Prostate gland (tissue), 2 donors: ENCODE results near the gene NBPF4. TPM values are rescaled to one million over a fixed set of nuclear protein-coding genes. Genes with fewer than 3 reads are reported as not detected.

Experiments
- DNase-seq: peaks from one replicate; pipeline ENCODE4 v3.0.0-alpha.2; 2019; ENCODE audit warnings: low spot score
- H3K27ac ChIP-seq, 2 donors: fragments of 200-600 bp; sonication (generic); 2 replicates each; pipeline ENCODE4 v1.5.1; 2017 to 2019
- H3K27me3 ChIP-seq: fragments of 200-600 bp; sonication (generic); replicated peaks from 2 replicates; pipeline ENCODE4 v1.5.1; 2019; ENCODE audit not compliant: insufficient read depth
- H3K36me3 ChIP-seq, 2 donors: fragments of 200-600 bp; sonication (generic); 1 replicate in 1 of 2; 2 replicates in 1 of 2; pipeline versions ENCODE4 v1.5.1 to v1.8.1; 2017 to 2019
- H3K4me1 ChIP-seq: fragments of 200-600 bp; sonication (generic); replicated peaks from 2 replicates; pipeline ENCODE4 v1.5.1; 2019
- H3K4me3 ChIP-seq, 2 donors: fragments of 200-600 bp; sonication (generic); 2 replicates each; pipeline ENCODE4 v1.5.1; 2017 to 2019
- H3K9me3 ChIP-seq: fragments of 200-600 bp; sonication (generic); 2 replicates; pipeline ENCODE4 v1.5.1; 2017
- POLR2A ChIP-seq: fragments of 450-650 bp; IDR thresholded peaks from one replicate; pipeline ENCODE4 v1.6.1; 2016; ENCODE audit warnings: antibody characterized with exemption, mild to moderate bottlenecking
- POLR2AphosphoS5 ChIP-seq: sonication (generic); formaldehyde crosslinking; IDR thresholded peaks from one replicate; pipeline ENCODE4 v1.6.1; 2017; ENCODE audit warnings: antibody characterized with exemption
- WGBS: methylation state at CpG from one replicate; pipeline ENCODE4 v1.1.5; 2018; 5-methylcytosine and 5-hydroxymethylcytosine counted together
- intact Hi-C: fragments of 100-400 bp; cut with DNase I; formaldehyde crosslinking; loops from one replicate; pipeline ENCODE4 v1.14.2; 2022
- total RNA-seq, 2 donors: library from RNA; depleted of rRNA; stranded (reverse); fragments of >200 nt; gene quantifications; one replicate each; pipeline ENCODE4 v1.1.0, GENCODE V29; 2016
- TF ChIP-seq, protein P1 (sequence below), 4 experiments: fragments of 200-600 bp in 2 of 4; fragments of 450-650 bp in 2 of 4; sonication (generic) in 2 of 4; IDR thresholded peaks; 1 replicate in 3 of 4; 2 replicates in 1 of 4; pipeline ENCODE4 v1.5.1; 2016 to 2019; ENCODE audit warnings: antibody characterized with exemption in 4 of 4, mild to moderate bottlenecking in 2 of 4, moderate library complexity in 2 of 4

Gene NBPF4
- total RNA-seq, 2 donors from 2014 or later, result 1.8 TPM; not detected in 1

DNA sequence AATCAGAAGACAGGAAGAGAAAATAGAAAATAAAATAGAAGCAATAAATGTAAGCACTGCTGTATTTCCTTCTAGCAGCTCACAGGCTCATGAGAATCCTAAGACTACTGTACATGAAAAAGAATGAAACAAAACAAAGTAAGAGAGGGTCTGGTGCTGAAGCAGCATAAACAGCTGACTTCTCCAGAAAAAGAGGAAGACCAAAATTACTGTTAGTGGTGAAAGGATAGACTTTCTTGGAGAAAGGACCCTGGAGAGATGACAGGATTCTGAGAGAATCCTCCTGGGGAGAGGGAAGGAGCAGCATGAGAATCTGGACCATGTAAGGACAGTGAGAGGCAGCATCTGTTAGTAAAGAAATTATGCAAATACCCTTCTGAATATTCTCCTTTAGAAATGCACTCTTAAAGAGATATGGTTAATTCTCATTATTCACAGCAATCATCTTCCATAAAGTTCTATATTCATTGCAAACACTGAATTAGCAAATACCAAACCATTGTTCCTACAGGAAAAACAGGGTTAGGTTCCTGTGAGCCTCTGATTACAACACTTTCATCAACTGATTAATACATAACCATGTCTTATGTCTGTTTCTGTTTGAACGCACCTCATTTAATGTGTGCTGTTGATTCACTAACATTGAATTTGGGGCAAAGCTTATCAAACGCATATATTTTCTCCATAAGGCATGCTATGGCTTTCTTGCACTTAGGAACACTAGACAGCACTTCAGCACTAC is 60.7 kb downstream of the NBPF4 start:
- Histone ChIP-seq H3K27me3 (no peaks in the 10 kb centered on the region), H3K9me3 (no peaks in the 10 kb centered on the region), H3K4me3 (no peak overlapping the region), H3K27ac (no peak overlapping the region), H3K36me3 (no peaks in the 10 kb centered on the region), H3K4me1 (no peaks in the 10 kb centered on the region)
- WGBS, result 76% methylated on average over 2 of the region's 2 CpGs
- no peak for DNase-seq
- intact Hi-C loops, result no loop called here
- TF ChIP-seq, protein P1, sequence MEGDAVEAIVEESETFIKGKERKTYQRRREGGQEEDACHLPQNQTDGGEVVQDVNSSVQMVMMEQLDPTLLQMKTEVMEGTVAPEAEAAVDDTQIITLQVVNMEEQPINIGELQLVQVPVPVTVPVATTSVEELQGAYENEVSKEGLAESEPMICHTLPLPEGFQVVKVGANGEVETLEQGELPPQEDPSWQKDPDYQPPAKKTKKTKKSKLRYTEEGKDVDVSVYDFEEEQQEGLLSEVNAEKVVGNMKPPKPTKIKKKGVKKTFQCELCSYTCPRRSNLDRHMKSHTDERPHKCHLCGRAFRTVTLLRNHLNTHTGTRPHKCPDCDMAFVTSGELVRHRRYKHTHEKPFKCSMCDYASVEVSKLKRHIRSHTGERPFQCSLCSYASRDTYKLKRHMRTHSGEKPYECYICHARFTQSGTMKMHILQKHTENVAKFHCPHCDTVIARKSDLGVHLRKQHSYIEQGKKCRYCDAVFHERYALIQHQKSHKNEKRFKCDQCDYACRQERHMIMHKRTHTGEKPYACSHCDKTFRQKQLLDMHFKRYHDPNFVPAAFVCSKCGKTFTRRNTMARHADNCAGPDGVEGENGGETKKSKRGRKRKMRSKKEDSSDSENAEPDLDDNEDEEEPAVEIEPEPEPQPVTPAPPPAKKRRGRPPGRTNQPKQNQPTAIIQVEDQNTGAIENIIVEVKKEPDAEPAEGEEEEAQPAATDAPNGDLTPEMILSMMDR (IDR thresholded peaks at IDR 0.05), result no peak
- no peak for TF ChIP-seq POLR2A
- no peak for TF ChIP-seq POLR2AphosphoS5

DNA sequence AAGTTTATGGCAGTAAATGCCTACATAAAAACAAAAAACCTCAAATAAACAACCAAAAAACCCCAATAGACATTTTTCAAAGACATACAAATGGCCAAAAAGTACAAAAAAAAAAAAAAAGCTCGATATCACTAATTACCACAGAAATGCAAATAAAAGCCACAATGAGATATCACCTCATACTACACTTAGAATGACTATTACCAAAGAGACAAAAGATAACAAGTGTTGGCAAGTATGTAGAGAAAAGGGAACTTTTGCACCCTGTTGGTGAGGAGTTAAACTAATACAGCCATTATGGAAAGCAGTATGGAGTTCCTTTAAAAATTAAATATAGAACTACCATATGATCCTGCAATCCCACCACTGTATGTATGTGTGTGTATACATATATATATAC is 64.9 kb downstream of the NBPF4 start:
- Histone ChIP-seq H3K4me1 (no peaks in the 10 kb centered on the region), H3K9me3 (no peaks in the 10 kb centered on the region), H3K27ac (no peak overlapping the region), H3K27me3 (no peaks in the 10 kb centered on the region), H3K4me3 (no peak overlapping the region), H3K36me3 (no peaks in the 10 kb centered on the region)
- TF ChIP-seq, protein P1 (IDR thresholded peaks at IDR 0.05), result no peak
- TF ChIP-seq POLR2A, result no peak
- no peak for TF ChIP-seq POLR2AphosphoS5
- intact Hi-C loops, result no loop called here
- WGBS, result 93% methylated on average over 1 of the region's 1 CpG
- no peak for DNase-seq

Other genes starting within 250 kb of the NBPF4 start
- gene SLC25A24, start 43.7 kb downstream of the NBPF4 start, total RNA-seq, result 10 to 100 TPM; 14.9 to 17.6 TPM
- gene NBPF6, start 206.3 kb upstream of the NBPF4 start, total RNA-seq, result 1 to 10 TPM in 1 of 2 donors, not detected in 1; 1.1 TPM